Right forelimb (tissue), 1 donor: ENCODE results near the gene PDE6C.

Experiments used
- DNase-seq: peaks from one replicate; pipeline ENCODE4 v3.0.0-alpha.2; 2018

Gene PDE6C

DNA sequence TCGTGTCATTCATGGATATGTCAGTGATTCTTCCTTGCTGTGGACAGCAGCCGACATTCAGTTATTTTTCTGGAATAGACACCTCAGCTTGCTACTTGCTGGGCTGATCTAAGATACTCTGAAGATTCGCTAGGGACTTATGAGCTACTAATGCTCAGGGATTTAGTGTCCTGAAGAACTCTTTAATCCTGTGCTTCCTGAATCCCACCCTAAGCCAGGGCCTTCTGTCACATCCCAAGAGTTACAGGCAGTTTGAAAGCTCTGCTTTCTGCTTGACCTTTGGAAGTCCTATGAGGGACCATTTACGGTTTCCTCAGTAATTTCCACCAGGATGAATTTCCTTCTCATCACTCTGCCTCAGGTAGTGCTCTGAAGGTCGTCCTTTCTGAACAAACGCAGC is at the start of gene PDE6C:
PDE6C (plus strand) TSS at position 227 of the 400 bp plus-strand sequence. CDS start 189 bp downstream, outside the sequence.
- DNase-seq, result no peak

DNA sequence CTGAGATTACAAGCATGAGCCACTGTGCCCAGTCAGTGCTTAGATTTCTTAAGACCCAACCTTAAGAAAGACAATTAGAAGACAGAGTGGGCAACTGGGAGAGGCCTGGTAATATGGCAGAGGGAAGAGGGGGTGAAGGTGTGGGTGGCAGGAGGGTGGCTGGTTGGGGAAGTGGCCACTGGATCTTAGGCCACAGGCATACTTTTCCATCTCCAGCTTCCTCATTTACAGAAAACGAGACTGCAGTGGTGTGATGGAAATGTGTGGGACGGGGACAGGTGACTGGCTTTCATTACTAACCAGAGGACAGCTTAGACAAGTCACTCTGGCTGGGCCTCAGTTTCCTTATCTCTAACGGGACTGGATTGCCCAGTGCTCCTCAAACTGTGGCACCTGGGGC is 46.9 kb upstream of the PDE6C start:
- no peak for DNase-seq

DNA sequence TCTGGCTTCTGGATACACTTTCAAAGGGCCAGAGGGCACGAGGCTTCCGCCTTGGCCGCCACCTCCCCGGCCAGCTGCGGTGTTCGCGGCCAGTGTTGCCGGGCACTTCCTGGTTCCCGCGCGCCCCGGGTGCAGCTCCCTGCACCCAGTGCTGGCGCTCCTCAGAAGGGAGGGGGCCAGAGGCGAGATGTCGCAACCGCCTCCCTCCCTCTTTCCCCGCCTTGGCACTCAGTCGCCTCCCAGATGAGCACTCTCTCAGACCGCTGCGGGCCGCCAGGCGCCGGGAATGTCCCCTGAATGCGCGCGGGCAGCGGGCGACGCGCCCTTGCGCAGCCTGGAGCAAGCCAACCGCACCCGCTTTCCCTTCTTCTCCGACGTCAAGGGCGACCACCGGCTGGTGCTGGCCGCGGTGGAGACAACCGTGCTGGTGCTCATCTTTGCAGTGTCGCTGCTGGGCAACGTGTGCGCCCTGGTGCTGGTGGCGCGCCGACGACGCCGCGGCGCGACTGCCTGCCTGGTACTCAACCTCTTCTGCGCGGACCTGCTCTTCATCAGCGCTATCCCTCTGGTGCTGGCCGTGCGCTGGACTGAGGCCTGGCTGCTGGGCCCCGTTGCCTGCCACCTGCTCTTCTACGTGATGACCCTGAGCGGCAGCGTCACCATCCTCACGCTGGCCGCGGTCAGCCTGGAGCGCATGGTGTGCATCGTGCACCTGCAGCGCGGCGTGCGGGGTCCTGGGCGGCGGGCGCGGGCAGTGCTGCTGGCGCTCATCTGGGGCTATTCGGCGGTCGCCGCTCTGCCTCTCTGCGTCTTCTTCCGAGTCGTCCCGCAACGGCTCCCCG is 45.7 kb upstream of the PDE6C start, which contains the start of gene FFAR4:
FFAR4 (plus strand) TSS at position 231 of the 842 bp plus-strand sequence; CDS start at position 287, 56 bp downstream.
- no peak for DNase-seq

DNA sequence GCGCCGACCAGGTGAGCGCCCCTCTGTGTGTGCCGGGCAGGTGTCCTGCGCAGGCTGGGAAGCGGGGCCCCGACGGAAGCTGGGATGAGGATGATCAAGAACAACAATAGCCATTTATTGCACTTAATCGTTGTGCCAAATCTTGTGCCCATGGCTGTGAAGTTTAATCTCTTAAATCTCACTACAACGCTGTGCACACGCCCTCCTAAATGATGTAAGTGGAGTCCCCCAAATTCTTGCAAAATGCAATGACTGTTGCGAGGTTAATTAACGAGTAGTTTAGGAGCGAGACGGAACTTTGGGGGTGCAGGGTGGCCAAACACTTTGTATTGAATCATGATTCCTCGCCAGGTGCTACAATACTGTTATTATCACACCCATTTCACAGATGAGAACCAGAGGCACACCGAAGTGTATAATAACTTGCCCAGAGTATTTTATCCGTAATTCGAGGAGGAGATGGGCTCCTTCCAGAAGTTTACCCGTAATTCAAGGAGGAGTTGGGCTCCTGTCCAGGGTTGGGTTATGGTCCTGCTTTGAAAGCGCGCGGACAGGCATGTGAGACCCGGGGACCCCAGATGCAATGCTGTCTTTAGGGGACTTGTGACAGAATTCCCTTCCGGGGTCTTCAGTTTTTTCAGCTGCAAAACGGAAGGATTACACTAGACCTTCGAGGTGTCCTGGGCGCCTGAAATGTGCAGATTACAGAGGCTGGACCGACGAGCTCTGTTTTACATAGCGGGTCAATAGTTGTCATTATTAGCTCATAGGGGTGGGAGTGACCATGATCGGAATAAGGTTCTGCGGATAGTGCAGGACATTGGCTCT is 44.8 kb upstream of the PDE6C start:
- DNase-seq, result no peak

DNA sequence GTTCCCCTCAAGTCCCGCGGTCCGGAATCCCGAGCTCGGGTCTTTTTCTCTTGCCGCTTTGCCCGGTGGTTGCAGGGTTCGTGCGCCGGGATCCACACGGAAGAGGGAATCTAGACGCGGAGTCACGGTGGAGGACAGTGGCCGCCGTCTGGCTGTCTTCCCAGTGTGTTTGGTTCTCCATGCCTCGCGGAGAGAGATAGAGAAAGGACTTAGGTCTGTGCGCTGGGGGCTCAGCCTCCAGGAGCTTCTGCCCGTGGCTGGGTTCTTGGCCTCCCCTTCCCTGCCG is 44.3 kb upstream of the PDE6C start:
- DNase-seq, result no peak

DNA sequence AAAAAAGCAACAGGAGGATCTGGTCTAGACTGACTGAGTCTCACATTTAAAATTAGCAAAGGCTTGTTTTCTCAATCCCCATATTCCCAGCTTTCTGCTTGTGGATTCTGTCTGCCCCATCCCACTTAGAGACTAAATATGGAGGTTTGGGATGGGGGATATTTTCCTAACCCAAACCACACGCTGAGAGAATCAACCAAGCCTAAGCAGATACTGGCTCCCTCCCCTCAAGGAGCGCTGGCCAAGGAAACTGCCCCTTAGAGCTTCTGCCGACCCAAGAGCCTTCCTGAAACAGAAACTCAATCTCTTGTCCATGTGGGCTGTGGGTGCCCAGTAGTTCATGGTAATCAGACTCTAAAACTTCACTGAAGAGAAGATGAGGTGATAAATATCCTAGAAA is 42.0 kb upstream of the PDE6C start:
- DNase-seq, result no peak

DNA sequence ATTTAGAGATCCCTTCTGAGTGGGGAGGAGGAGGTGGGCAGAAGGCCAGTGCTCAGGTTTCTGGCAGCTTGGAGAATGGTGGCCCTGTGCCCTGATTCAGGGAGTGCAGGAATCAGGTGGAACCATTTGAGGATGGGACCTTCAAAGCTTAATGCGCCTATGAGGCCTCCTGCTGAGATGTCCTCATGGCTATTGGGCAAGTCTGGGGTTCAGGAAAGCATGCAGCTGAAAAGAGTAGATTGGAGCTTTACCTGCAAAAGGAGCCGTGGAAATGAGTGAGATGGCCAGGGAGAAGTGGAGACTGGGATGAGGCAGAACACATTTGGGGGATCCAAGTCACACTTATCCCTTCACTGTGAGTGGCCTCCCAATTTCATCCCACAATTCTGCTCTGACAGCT is 39.7 kb upstream of the PDE6C start:
- DNase-seq, result no peak

DNA sequence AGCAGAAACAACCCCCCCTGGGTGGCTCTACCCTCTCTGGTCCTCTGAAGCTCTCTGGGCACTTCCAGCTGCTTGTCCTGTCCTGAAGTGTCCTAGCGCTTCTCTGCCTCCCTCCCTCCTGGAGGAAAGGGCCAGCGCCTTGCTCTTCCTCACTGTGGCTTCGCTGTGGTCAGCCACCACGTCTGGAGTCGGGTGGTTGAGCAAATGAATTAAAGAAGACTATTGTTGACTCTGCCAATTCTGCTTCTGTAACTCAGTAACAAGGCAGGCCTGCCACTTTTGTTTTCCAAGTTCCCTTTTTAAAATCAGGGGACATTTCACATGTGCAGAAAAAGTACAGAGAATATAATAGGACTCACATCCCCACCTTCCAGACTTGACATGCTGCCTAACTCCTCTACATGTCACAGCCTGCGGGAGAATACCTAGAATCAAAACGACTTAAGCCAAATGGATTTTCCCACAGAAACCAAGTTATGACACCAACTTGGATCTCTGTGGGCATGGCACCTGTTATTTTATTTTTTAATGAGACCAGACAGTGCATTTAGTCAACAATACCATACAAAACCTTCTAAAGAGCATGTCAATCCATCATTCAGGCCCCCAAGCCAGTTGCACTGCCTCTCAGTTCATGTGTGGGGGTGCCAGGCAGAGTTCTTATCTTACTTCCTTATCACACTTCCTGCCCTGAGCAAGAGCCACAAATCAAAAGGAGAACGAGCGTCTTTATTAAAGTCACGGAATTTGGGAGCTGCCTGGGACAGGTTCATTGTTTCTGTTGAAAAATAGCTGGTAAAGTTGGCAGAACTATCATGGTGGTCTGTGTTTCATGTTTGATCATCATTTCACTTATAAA is 39.1 kb upstream of the PDE6C start:
- DNase-seq, result no peak

DNA sequence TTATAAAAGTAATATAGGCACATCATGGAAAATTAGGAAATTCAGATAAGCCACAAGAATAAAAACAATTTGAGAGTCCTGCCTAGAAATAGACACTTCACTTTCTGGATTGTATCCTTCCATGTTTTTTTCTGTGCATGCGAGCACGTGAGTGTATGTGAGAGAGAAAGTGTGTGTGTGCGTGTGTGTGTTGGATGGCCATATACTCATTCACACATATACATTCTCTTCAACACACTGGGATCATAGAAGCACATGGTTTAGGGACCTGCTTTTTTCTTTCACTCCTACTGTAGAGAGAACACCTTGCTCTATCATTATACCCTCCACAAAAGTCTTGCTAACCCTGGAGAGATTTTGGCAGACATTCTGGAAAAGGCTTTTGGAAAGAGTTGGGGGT is 38.4 kb upstream of the PDE6C start:
- DNase-seq, result no peak

DNA sequence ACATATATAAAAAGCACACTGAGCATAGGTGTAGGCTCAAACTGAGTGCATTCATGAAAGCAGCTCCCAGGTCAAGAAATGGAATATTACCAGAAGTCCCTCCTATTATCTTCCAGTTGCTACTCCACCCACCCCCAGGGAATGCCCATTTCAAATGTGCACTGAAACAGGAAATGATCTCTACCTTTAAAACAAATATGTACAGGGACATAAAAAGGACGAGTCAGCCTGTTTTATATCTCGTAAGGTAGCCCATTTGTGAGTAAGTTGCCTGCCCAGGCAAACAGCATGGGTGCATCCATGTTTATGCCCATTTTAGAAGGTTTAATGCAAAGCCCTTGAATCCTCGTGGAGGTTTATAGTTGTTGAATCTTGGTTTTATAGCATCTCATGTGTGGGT is 35.4 kb upstream of the PDE6C start:
- DNase-seq, result no peak

DNA sequence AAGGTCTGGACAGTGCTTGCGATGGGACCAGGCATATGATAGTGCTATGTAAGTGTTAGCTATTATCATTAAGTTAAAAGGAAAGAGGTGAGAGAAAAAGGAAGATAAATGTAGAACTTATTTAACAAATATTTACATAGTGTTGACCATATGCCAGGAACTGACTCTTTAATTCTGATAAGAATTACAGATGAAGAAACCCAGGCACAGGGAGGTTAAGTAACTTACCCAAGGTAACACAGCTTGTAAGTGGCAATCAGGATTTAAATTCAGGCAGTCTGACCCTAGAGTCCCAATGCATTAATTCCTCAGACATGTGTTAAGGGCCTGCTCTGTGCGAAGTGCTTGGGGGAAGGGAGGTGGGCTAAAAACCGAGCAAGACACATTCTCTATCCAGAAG is 34.8 kb upstream of the PDE6C start:
- no peak for DNase-seq

DNA sequence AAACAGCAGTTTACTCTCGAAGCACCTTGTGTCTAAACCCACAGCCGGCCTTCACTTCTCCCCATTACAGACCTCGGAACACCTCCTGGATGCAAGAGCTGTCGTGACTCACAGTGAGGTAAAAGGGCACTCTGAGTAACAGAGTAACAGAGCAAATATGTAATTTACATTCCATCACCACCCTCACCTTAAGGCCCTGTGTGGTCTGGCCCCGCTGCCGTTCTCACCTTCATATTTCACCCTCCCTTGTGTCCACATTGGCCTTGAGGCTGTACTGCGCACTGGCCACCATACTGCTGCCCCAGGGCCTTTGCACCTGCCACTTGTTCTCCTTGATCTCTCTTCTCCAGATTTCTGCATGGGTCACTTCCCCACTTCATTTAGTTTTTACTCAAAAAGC is 33.2 kb upstream of the PDE6C start:
- no peak for DNase-seq

DNA sequence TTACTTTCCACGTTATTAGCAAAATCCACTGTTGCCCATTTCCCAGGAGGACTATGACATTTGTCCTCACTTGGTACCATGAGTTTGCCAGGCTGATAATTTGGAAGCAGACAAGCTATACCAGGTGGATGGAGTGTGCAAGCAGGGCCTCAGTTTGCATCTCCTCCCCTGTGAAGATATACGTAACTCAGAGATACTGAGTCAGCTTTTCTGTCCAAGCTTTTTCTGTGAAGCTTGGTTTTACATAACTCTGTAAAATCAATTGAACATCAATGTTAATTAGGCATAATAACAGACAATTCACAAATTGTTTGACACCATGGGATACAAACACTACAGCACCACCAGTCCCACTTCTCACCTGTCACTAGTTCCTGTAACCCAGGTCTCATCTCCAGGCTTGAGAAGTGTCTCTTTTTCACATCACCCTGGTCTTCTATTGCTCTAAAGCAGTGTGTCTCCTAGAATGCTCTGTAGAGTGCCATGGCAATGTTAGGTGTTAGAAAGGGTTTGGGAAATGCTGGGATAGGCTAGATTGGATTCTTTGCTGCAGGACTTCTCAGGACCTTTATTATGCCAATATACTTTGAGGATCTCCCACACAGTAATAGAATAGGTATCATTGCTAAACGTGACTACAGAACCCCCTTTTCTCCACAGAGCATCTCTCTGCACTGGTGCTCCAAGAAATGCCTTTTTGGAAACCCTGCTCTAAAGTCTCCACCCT is 32.2 kb upstream of the PDE6C start:
- no peak for DNase-seq

DNA sequence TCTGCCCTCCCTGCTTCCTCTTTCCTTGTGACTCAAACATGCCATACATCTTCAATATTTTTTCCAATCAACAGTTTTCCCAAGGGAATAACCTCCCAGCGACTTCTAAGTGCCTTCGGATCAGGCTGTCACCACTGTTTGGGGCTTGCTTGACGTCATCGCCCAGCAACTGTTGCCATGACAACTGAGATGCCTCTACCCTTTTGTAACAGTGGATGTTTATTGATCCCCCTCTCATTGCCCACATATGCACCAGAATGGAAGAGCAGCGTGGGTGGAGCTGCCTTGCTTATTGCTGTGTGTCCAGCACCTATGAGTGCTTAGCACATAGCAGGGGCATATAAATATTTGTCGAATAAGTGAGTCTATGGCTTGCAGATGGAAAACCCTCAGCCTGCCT is 31.5 kb upstream of the PDE6C start:
- DNase-seq, result no peak

DNA sequence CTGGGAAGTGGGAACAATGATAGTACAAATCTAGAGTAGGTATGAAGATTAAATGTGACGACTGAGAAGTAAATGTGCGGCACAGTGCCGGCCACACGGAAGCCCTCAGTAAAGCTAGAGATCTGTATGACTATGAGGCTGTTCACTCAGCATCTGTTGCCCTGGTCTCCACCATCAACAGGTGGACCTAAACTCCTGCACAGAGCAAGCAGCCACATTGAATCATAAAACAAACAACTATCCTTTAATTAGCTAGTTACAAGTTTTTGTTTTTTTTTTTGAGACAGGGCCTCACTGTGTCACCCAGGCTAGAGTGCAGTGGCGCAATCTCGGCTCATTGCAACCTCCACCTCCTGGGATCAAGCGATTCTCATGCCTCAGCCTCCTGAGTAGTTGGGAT is 27.9 kb upstream of the PDE6C start:
- no peak for DNase-seq

DNA sequence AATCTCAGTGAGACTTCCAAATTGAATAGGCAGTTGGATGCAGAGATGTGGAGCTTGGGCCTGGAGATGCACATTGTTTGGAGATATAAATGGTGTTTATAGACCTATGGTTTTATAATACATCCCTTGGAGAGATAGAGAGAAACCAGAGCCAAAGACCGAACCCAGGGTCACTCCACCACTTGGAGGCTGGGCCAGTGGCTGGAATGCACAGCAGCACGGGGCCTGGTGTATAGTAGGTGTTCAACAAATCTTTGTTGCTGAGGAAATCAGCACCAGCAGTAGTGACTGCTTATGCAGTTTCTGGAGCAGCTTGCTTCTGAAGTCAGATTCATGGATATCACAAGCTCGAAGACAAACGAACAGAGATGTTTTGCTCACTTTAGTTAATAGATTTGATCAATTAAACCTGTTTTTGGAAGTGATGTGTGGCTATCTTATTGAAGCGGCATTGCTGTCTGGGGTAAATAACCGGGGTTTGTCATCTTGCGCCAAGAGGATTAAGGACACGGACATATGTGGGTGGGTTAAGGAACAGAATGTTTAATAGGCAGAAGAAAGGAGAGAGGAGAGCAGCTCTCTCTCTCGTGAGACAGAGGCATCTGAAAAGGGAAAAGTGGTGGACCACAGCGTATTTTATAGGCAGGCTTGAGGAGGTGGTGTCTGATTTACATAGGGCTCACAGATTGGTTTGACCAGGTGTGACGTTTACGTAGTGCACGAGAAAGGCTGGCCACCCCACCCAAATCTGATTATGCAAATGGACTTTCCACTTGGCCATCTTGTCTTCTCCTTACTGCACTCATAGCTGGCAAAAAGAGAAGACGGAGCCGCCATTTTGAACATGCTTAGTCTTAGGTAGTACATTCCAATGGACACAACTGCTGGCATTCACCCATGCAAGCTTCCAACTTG is 22.4 kb upstream of the PDE6C start:
- no peak for DNase-seq

DNA sequence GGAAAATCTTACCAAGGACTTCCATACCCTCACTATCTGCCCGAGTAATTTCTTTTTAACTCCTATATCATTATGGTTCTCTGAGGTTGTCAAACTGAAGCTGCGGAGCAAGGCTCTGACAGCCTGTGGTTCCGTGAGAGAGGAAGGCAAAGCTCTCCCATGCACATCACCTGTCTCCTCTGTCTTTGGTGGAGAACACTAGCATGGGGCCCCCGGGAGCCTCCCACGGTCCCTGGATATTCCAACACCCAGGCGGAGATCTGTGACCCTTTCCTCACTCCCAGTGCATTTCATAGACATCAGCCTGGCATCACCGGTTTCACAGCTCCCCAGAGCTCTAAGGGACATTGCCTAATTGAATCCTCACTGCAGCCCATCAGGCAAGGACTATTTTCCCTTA is 21.7 kb upstream of the PDE6C start:
- no peak for DNase-seq

DNA sequence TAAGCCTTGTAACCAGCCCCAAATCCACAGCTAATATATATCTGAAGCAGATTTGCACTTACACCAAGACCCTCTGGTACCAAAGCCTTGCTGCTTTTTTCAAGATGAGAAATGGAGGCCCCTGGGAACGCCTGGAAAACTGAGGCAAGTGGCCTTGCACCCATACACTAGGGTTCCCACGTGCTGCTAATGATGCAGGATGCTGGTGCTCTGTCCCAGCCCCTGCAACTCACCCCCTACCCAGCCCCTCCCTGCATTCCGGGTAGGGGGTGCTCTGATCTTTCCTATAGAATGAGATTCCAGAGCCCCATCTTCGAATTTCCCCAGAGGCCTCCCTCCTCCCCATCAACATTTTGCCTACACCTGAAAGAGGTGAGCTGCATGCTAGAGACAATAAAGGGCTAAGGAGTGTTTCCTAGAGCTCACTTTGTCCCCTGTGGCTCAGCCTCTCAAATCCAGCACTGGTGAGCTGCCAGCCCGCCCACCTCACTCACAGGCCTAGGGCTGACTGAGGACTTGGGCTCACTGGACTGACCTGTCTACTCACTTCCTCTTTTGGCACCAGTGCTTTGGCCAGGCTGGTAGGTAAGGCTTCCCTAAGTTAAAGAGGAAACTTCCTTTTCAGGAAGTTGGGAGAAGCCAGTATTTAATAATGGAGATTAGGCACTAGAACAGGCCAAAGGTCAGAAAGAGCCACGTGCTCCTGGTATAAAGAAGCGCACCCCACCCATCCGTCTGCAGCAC is 21.1 kb upstream of the PDE6C start:
- no peak for DNase-seq

DNA sequence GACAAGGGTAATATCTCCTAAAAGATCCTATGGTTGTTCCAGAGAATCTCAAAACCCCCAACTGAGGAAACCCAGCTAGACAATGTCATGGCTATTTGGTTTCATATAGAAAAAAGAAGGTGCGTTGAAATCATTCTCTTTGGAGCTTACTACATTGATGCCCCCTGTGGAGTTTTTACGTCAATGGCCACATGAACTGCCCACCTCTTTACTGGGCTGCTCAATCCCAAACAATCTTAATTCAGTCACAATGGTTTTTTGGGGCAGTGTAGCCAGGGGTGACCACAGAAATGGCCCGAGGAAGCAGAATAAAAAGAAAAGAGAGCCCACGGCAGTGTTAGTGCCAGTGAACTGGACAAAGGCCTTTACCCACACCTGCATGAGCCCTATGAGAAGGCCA is 19.1 kb upstream of the PDE6C start:
- no peak for DNase-seq

DNA sequence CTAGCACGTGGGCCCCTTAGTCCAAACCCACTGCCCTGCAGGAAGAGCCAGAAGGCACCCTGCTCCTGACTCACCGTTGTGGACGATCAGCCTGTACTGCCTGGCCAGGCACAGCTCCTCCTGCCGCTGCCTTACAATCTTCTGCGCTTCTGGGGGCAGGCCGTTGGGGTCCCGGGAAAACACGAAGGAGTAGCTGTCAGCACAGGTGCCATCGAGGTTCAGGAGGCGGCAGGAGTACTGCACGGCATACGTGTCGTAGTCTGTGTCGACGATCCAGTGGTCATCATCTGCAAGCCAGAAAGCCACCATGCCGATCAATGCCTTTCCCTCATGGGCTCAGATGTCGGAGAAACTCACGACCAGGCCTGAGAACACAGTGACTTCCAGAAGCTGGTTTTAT is 18.6 kb upstream of the PDE6C start:
- no peak for DNase-seq

DNA sequence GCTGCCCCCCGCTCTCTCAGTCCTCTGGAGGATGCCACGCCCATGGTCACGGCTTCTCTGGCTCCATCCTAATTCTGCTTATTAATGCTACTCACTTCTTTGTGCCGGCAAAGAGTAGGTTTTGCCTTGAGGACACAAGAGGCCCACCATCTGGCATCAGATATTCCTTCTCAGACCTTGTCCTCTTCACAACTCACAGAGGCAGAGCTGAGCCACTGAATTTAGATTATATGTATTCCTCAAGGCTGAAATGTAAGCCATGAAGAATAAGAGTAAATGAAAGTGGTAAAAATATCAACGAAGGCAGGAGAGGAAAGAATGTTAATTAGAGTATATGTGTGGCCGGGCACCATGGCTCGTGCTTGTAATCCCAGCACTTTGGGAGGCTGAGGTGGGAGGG is 17.8 kb upstream of the PDE6C start:
- DNase-seq, result no peak
